Measurements from ENCODE around the gene TYMS.

The TYMS gene

GRCh38 chr18:666177-666576 is 8.7 kb downstream of the TYMS start:
- TF ChIP-seq CTCF (IDR thresholded peaks at IDR 0.05; ENCODE audit: control insufficient read depth, extremely low read depth, insufficient read depth) = 0 out of 2 replicates have a peak, but pooled peaks have one; percentile 25
- DNase-seq (ENCODE audit: low read depth) = no peak
- H3K4me3 ChIP-seq (ENCODE audit: low read depth, low read length) = no peak overlapping the region

GRCh38 chr18:666628-667027 is 9.2 kb downstream of the TYMS start:
- no peak for TF ChIP-seq CTCF (IDR thresholded peaks at IDR 0.05; ENCODE audit: control insufficient read depth, extremely low read depth, insufficient read depth)
- no peak overlapping the region for H3K4me3 ChIP-seq (ENCODE audit: low read depth, low read length)
- no peak for DNase-seq (ENCODE audit: low read depth)

GRCh38 chr18:668260-668659 is 10.8 kb downstream of the TYMS start:
- no peak for TF ChIP-seq CTCF (IDR thresholded peaks at IDR 0.05; ENCODE audit: control insufficient read depth, extremely low read depth, insufficient read depth)
- no peak for DNase-seq (ENCODE audit: low read depth)
- no peak overlapping the region for H3K4me3 ChIP-seq (ENCODE audit: low read depth, low read length)

- no peak overlapping the region for H3K4me3 ChIP-seq (ENCODE audit: low read depth, low read length)
- TF ChIP-seq CTCF (IDR thresholded peaks at IDR 0.05; ENCODE audit: control insufficient read depth, extremely low read depth, insufficient read depth) = no peak
- no peak for DNase-seq (ENCODE audit: low read depth)
Measured at GRCh38 chr18:669077-669476, 11.6 kb downstream of the TYMS start.

- no peak overlapping the region for H3K4me3 ChIP-seq (ENCODE audit: low read depth, low read length)
- TF ChIP-seq CTCF (IDR thresholded peaks at IDR 0.05; ENCODE audit: control insufficient read depth, extremely low read depth, insufficient read depth) = no peak
- DNase-seq (ENCODE audit: low read depth) = no peak
Measured at GRCh38 chr18:670522-670921, 13.1 kb downstream of the TYMS start.

GRCh38 chr18:671405-671804 is 14.0 kb downstream of the TYMS start:
- DNase-seq (ENCODE audit: low read depth) = no peak
- no peak overlapping the region for H3K4me3 ChIP-seq (ENCODE audit: low read depth, low read length)
- no peak for TF ChIP-seq CTCF (IDR thresholded peaks at IDR 0.05; ENCODE audit: control insufficient read depth, extremely low read depth, insufficient read depth)

GRCh38 chr18:673317-673716 is 15.9 kb downstream of the TYMS start:
- DNase-seq (ENCODE audit: low read depth) = no peak
- TF ChIP-seq CTCF (IDR thresholded peaks at IDR 0.05; ENCODE audit: control insufficient read depth, extremely low read depth, insufficient read depth) = no peak
- no peak overlapping the region for H3K4me3 ChIP-seq (ENCODE audit: low read depth, low read length)

Data from LNCaP clone FGC (cell line).